ELF-1 (cell line): ENCODE measurements around the gene FZD10.

Source experiments
- DNase-seq: peaks from one replicate; pipeline ENCODE4 v3.0.0-alpha.2; 2016; ENCODE audit warnings: low read depth, low spot score

Gene FZD10

GRCh38 chr12:130179191-130179590, 16.9 kb downstream of the FZD10 start:
- peak; percentile 76 for DNase-seq

- no peak for DNase-seq
Measured at GRCh38 chr12:130179621-130180020, 17.4 kb downstream of the FZD10 start.

- no peak for DNase-seq
Measured at GRCh38 chr12:130181211-130181610, 18.9 kb downstream of the FZD10 start.

DNA sequence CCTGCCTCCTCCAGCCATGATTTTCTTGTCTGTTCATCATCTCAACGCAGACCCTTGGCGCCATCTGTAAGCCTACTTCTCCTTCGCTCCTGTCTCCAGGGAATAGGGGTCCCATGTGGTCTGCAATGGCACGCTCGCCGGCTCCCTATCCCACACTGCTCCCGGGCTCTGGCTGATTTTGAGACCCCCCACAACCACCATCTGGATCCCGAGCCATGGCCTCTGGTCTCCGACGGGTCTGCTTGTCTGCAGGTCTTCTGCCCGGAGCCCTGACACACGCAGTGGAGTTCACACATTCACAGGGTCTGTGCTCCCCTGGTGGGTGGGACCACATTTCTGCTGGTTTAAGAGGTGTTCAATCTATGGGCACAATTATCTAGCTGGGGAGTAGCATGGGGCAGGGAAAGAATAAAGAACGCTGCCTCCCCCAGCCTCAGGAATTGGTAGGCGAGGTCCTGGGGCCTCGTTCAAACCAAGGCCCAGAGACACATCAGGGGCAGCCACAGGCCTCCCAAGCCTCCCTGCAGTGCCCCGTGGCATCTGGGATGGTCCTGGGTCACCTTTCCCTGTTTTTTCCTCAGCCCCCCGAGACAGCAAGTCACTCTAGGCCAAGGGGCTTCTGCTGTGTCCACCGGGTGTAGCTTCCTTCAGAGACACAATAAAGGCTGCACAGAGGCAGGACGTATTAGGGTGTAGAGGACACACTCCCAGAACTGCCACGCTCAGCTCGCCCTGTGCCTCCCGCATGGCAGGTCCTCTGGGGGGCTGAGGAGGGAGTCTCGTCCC, 21.5 kb downstream of the FZD10 start:
- no peak for DNase-seq

DNA sequence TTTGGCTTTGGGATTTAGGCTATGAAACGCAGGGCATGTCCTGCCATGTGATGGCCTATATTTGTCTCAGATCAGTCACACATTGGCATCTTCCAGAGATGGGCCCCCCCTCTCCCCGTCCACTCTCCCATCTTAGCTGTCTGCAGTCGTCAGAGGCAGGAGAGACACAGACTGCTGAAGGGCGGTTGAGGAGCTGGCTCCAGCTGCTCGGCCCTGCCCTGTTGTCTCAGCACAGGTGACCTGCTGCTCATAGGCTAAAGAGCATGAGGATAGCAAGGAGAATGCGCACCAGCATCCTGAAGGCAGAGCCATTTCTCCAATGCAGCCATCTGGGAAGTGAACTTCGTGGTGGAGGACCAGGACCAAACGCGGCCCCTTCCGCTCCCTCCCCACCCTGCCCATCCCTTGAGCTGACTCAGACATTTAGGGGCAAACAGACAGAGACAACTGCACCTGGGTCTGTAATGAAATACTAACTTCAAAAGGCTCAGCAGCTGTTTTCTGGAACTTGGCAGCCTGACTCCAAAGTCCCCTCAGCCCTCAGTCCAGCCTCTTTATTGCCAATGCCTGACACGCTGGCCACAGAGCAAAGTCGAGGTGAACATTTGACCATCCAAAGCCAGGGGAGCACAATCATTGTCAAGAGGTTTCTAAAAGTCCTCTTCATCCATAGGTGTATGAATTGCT, 22.3 kb downstream of the FZD10 start:
- no peak for DNase-seq

- no peak for DNase-seq
Measured at GRCh38 chr12:130185455-130186391, 23.5 kb downstream of the FZD10 start.

DNA sequence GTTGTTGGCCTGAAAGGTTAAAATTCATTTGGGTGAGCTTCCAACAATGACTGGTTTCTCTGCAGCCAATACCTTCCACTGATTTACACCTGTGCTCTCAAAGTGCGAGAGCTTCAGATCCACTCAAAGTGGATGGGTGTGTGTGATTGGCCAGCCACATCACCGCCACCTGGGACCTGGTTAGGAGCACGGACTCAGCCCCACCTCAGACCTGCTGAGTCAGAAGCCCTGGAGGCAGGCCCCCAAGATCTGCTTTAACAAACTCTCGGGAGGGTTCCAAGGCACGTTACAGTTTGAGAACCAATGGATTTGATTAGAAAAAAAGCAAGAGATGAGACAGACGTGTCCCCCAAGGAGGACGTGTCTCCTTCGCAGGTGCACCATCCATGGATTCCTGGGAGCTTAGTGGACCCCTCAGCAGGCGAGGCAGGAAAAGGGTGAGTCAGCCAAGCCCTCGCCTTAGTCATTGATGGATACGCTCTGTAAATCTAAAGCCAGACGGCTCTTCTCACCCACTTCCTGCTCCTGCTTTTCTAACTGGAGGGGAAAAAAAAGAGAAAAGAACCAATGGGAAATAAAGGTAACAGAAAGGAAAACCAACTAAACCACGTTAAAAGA, 24.5 kb downstream of the FZD10 start:
- peak; percentile 60 for DNase-seq

DNA sequence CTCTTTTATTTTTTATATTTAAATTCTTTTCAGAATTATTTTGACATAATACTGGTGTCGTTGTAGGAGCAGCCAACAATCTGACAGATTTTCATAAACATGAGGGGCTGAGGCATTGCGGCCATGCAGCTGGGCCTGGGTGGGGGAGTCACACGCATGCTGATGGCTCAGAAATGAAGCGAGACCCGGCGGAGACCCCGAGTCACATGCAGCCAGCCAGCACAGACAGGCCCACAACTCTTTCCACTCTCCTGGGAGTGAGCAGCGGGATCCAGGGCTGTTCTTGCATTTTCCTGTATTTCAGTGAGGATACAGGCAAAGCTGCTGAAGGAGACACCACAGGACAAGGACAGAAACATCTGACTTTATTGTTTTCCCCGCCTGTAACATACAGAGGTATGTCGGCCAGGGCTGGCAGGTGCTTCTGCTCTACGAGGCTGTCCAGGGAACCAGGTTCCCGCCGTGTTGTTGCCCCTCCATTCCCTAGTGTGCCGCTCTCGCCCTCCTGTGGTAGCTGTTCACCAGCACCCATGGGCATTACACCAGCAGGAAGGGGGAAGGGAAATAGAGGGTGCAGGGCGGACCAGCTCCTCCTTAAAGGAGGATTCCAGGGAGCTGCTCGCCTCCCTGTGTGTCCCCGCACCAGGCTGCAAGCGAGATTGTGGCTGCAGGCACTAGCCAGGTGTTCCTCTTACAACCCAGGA, 30.5 kb downstream of the FZD10 start:
- peak; percentile 62 for DNase-seq

GRCh38 chr12:130194154-130194553, 31.9 kb downstream of the FZD10 start:
- DNase-seq, result no peak

DNA sequence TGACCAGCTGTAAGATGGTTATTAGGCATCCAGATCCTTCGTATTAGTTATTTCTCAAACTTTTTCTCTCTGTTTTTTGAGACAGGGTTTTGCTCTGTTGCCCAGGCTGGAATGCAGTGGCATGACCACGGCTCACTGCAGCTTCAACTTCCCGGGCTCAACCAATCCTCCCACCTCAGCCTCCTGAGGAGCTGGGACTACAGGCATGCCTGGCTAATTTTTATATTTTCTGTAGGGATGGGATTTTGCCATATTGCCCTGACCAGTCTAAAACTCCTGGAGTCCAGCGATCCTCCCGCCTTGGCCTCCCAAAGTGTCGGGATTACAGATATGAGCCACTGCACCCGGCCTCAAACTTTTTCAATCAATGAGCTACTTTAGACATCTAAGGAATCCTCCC, 33.1 kb downstream of the FZD10 start:
- DNase-seq, result no peak

- no peak for DNase-seq
Measured at GRCh38 chr12:130195776-130196175, 33.5 kb downstream of the FZD10 start.

DNA sequence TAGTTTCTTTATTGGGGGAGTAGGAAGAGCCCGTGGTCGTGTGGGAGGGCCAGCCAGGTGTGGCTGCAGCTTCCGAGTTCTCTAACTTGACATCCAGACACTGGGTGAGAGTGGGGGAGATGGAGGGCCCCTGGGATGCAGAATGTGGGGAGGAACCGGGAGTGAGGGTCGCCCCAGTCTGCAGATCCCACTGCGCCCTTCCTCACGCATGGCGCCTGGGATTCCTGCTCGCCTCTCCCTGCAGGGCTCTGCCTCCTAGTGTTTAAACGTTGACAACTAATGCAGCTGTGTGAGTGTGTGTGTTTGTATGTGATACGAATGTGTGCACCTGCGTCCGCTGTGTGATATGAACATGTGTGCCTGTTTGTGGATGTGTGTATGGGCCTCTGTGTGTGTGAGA, 34.6 kb downstream of the FZD10 start:
- no peak for DNase-seq

DNA sequence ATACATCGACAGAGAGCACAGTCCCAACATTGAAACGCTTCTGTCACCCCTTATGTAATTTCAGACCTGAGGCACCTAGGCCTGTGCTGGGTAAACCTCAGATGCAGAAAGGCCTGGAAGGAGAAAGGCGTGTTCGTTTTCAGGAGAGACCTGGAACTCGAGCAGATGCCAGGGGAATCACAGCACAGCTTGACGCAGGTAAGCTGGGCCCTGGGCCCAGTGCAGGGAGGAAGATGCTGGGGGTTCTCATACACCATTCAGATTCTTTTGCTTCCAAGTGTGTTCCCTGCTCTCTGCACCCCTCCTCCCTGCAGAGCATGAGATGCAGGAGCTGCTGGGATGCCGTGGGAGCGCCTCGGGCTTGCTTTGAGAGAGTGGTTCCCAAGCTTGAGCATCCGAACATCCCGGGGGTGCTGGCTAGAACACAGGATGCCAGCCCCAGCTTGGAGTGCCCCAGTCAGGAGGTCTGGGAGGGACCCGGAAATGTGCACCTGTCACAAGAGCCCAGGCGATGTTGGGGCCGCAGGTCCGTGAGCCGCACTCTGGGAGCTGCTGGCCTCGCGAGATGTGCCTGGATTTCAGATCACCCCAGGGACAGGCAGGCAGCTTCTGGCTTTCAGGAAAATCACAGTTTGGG, 35.9 kb downstream of the FZD10 start:
- no peak for DNase-seq

GRCh38 chr12:130198663-130199060, 36.4 kb downstream of the FZD10 start:
- DNase-seq, result no peak

GRCh38 chr12:130199581-130200390, 37.5 kb downstream of the FZD10 start:
- no peak for DNase-seq

- no peak for DNase-seq
Measured at GRCh38 chr12:130200445-130200844, 38.2 kb downstream of the FZD10 start.

GRCh38 chr12:130201037-130201436, 38.8 kb downstream of the FZD10 start:
- DNase-seq, result no peak

DNA sequence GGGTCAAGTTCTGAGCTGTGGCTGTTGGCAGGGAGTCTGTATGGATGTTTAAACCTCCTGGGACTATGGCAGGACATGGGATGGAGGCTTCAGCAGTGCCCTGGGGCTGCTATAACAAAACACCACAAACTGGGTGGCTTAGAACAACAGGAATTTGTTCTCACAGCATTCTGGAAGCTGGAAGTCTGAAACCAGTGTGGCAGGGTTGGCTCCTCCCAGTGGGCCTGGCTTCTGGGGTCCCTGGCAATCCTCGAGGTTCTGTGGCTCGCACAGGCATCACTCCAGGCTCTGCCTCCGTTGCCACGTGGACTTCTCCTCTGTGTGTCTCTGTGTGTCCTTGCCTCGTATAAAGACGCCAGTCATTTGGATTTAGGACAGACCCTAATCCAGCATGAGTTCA, 39.9 kb downstream of the FZD10 start:
- DNase-seq, result no peak

- no peak for DNase-seq
Measured at GRCh38 chr12:130203151-130203550, 40.9 kb downstream of the FZD10 start.

GRCh38 chr12:130204541-130204953, 42.3 kb downstream of the FZD10 start:
- no peak for DNase-seq
